Breast epithelium (tissue), 4 donors: ENCODE measurements around the gene LRRC66. TPM values are rescaled to one million over a fixed set of nuclear protein-coding genes. Genes with fewer than 3 reads are reported as not detected.

Source experiments
- DNase-seq, 2 donors: peaks; one replicate each; pipeline ENCODE4 v3.0.0-alpha.2; 2019; ENCODE audit warnings: low spot score in 2 of 2
- H3K27ac ChIP-seq, 2 donors: fragments of 200-600 bp; sonication (generic) in 1 of 2; one replicate each; pipeline ENCODE4 v1.5.1; 2016 to 2019; ENCODE audit warnings: mild to moderate bottlenecking in 1 of 2
- H3K27me3 ChIP-seq, 2 donors: fragments of 200-600 bp; sonication (generic) in 1 of 2; one replicate each; pipeline versions ENCODE4 v1.5.1 to v1.6.0; 2017 to 2019; ENCODE audit warnings: control low read depth in 1 of 2, mild to moderate bottlenecking in 1 of 2
- H3K36me3 ChIP-seq: fragments of 200-600 bp; one replicate; pipeline ENCODE4 v1.5.1; 2019
- H3K4me1 ChIP-seq, 2 donors: fragments of 200-600 bp; sonication (generic); one replicate each; pipeline ENCODE4 v1.5.1; 2016 to 2019; ENCODE audit warnings: control low read depth in 1 of 2
- H3K4me3 ChIP-seq, 3 donors: fragments of 200-600 bp; sonication (generic); 1 replicate in 2 of 3; 2 replicates in 1 of 3; pipeline ENCODE4 v1.5.1; 2016 to 2019; ENCODE audit warnings: mild to moderate bottlenecking in 3 of 3, moderate library complexity in 2 of 3
- H3K9me3 ChIP-seq, 2 donors: fragments of 200-600 bp; sonication (generic) in 1 of 2; one replicate each; pipeline ENCODE4 v1.5.1; 2016 to 2019; ENCODE audit warnings: control low read depth in 1 of 2
- POLR2A ChIP-seq: fragments of 450-650 bp; IDR thresholded peaks from one replicate; pipeline ENCODE4 v1.6.1; 2016; ENCODE audit warnings: antibody characterized with exemption, mild to moderate bottlenecking, moderate library complexity
- POLR2AphosphoS5 ChIP-seq, 3 donors: sonication (generic); formaldehyde crosslinking; IDR thresholded peaks; one replicate each; pipeline ENCODE4 v1.6.1; 2017; ENCODE audit warnings: antibody characterized with exemption in 3 of 3
- intact Hi-C: fragments of 100-400 bp; cut with DNase I; formaldehyde crosslinking; loops from one replicate; pipeline ENCODE4 v1.15.1; 2023; ENCODE audit warnings: low total_unique reads
- total RNA-seq, 3 donors: library from RNA; depleted of rRNA; stranded (reverse); fragments of >200 nt; gene quantifications; one replicate each; pipeline ENCODE4 v1.1.0, GENCODE V29; 2016
- TF ChIP-seq, protein P1 (sequence below), 3 donors: fragments of 450-650 bp; IDR thresholded peaks; one replicate each; pipeline ENCODE4 v1.5.1; 2016 to 2017; ENCODE audit warnings: antibody characterized with exemption in 3 of 3, mild to moderate bottlenecking in 3 of 3, moderate library complexity in 3 of 3

Gene LRRC66
- total RNA-seq, 3 donors from 2014 or later: 0.29 to 0.48 (median 0.33) TPM

DNA sequence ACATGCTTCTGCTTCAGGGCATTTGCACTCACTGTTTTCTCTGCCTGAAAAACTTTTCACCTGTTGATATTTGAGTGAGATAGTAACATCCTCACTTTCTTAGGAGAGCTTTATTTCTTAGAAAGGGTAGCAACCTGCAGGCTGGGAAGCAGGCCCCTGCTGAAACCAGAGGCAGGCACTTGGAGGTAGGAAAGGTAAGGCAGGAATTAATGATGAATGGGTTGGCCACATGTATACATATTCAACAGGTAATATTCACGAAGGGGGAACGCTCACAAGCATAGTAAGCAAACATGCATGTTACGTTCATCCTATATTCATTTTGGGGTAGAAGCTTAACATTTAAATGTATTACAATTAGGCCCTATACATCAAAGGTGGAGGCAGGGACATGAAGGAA lies 34.1 kb upstream of the LRRC66 start:
- Histone ChIP-seq H3K9me3 (no peaks in the 10 kb centered on the region), H3K36me3 (no peaks in the 10 kb centered on the region), H3K4me3 (no peak overlapping the region), H3K27ac (no peak overlapping the region), H3K4me1 (peaks cover 0 to 5% of the 10 kb centered on the region in 2 donors), H3K27me3 (no peaks in the 10 kb centered on the region)
- intact Hi-C loops: no loop called here
- no peak for DNase-seq
- TF ChIP-seq POLR2A: no peak
- TF ChIP-seq, protein P1, sequence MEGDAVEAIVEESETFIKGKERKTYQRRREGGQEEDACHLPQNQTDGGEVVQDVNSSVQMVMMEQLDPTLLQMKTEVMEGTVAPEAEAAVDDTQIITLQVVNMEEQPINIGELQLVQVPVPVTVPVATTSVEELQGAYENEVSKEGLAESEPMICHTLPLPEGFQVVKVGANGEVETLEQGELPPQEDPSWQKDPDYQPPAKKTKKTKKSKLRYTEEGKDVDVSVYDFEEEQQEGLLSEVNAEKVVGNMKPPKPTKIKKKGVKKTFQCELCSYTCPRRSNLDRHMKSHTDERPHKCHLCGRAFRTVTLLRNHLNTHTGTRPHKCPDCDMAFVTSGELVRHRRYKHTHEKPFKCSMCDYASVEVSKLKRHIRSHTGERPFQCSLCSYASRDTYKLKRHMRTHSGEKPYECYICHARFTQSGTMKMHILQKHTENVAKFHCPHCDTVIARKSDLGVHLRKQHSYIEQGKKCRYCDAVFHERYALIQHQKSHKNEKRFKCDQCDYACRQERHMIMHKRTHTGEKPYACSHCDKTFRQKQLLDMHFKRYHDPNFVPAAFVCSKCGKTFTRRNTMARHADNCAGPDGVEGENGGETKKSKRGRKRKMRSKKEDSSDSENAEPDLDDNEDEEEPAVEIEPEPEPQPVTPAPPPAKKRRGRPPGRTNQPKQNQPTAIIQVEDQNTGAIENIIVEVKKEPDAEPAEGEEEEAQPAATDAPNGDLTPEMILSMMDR (IDR thresholded peaks at IDR 0.05): no peak
- TF ChIP-seq POLR2AphosphoS5 (IDR thresholded peaks at IDR 0.05): no peak

DNA sequence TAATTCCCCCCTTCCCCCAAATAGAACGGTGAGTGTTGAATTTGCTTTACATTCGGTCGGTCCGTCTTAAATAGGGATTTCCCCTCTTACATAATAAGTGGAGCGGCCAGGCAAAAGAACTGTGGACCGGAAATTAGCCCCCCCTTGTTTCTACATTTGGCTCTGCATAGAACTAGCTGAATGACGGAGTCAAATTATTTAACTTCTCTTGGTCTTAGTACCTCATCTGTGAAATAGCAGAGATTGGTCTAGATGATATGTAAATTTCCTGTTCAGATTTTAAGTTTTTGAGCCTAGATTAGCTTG lies 32.3 kb upstream of the LRRC66 start:
- H3K36me3 ChIP-seq: no peaks in the 10 kb centered on the region
- intact Hi-C loops: no loop called here
- H3K4me1 ChIP-seq: no peaks in the 10 kb centered on the region
- no peaks in the 10 kb centered on the region for H3K27me3 ChIP-seq
- H3K27ac ChIP-seq: peak overlapping the region; percentile 87 to 90
- peak in 1 of 2 donors; percentile 18 for DNase-seq
- no peak for TF ChIP-seq POLR2AphosphoS5 (IDR thresholded peaks at IDR 0.05)
- TF ChIP-seq, protein P1 (IDR thresholded peaks at IDR 0.05): no peak
- TF ChIP-seq POLR2A: no peak
- H3K4me3 ChIP-seq: peak overlapping the region; percentile 47 to 74 (median 74)
- H3K9me3 ChIP-seq: no peaks in the 10 kb centered on the region

DNA sequence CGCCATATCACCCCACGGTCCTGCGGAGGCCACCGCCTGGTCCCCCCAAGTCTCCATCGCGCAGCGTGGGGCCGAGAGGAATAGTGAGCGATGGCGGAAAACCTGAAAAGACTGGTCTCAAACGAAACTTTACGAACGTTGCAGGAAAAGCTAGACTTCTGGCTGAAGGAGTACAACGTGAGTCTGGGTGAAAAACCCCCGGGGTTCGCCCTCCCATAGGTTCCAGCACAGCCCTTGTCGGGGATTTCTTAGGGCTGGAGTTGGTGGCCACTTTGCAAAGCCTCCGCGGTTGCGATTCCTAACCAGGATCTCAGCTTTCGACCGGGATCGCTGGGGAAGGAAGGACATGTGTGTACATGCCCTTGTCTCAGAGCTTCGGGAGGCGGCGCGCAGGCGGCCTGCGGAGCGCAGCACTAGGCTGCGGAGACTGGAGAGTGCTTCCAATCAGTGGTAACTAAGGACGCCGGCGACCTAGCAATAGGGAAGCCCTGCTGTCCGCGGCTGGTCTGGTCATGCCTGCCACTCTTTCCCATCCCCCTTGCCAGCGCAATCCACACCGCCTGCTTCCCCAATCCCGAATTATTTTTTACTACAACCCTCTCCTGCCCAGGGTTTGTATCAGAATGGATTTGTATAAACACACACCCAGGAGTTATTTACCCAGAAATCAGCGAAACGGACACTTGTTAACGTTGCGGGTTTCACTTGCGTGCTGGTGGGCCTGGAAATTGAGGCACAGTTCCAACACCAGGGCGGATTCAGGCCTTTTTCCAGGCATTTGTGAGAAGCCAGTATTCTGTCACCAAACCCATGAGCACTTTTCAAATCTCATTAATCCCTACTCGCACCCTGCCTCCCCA lies 31.7 kb upstream of the LRRC66 start:
- H3K4me1 ChIP-seq: no peaks in the 10 kb centered on the region
- H3K27ac ChIP-seq: peak overlapping the region; percentile 87 to 90
- no peaks in the 10 kb centered on the region for H3K9me3 ChIP-seq
- TF ChIP-seq, protein P1 (IDR thresholded peaks at IDR 0.05): no peak
- TF ChIP-seq POLR2A: no peak
- TF ChIP-seq POLR2AphosphoS5 (IDR thresholded peaks at IDR 0.05): peak in 2 of 3 donors; percentile 16 to 28
- intact Hi-C loops: no loop called here
- no peaks in the 10 kb centered on the region for H3K36me3 ChIP-seq
- peak; percentile 55 to 76 for DNase-seq
- no peaks in the 10 kb centered on the region for H3K27me3 ChIP-seq
- peak overlapping the region; percentile 47 to 74 (median 74) for H3K4me3 ChIP-seq

DNA sequence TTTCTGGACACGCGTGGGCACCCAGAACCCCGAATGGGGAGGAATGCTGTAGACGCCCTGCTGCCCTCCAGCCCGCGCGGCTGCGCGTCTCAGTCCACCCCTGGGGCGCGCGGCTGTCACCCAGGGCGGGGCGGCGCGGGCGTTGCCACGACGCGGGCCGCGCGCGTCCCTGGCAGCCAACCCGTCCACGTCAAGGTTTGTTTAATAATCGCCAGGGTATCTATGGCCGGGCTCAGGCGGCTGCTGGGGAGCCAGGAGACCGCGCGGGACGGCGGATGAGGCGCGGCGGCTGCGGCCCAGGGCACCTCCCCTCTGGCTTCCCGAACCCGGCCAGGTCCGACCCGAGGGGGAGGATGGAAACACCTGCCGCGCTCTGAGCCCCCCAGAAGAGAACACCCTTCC lies 31.1 kb upstream of the LRRC66 start, which contains the start of gene SPATA18:
SPATA18 (plus strand) TSS at position 92 of the 402 bp plus-strand sequence. CDS start 401 bp downstream, outside the sequence.
- peak; percentile 22 to 52 for DNase-seq

DNA sequence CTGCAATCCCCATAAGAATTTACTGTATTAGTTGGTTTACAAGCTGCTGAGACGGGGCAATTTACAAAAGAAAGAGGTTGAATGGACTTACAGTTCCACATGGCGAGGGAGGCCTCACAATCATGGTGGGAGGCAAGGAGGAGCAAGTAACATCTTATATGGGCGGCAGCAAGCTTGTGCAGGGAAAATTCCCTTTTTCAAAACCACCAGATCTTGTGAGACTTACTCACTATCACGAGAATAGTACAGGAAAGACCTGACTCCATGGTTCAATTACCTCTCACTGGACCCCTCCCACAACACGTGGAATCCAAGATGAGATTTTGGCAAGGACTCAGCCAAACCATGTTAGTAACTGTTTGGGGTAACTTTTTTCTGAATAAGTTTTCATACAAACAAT lies 29.1 kb upstream of the LRRC66 start:
- Histone ChIP-seq H3K27ac (no peak overlapping the region), H3K27me3 (no peaks in the 10 kb centered on the region), H3K36me3 (no peaks in the 10 kb centered on the region), H3K9me3 (no peaks in the 10 kb centered on the region), H3K4me3 (no peak overlapping the region), H3K4me1 (no peaks in the 10 kb centered on the region)
- intact Hi-C loops: no loop called here
- TF ChIP-seq POLR2AphosphoS5 (IDR thresholded peaks at IDR 0.05) (no peak), POLR2A (no peak)
- TF ChIP-seq, protein P1 (IDR thresholded peaks at IDR 0.05): no peak
- no peak for DNase-seq

More for the DNA sequence above, 31.1 kb upstream of the LRRC66 start, which contains the start of gene SPATA18:
- peak within 1 kb of the TSS; percentile 87 to 90 for H3K27ac ChIP-seq
- H3K27me3 ChIP-seq: no peaks in the 10 kb centered on the region
- no peaks in the 10 kb centered on the region for H3K36me3 ChIP-seq
- TF ChIP-seq, protein P1 (IDR thresholded peaks at IDR 0.05): no peak
- no peak for TF ChIP-seq POLR2A
- TF ChIP-seq POLR2AphosphoS5 (IDR thresholded peaks at IDR 0.05): no peak
- no peaks in the 10 kb centered on the region for H3K4me1 ChIP-seq
- H3K9me3 ChIP-seq: no peaks in the 10 kb centered on the region
- H3K4me3 ChIP-seq: peak within 1 kb of the TSS; percentile 47 to 74 (median 74)
- intact Hi-C loops: no loop called here
